IPS-20b (cell line): ENCODE results near the gene OR10AD1.
"Not testable (repeated sequence)": the region's sequence is repeated elsewhere in the genome, so short reads cannot be mapped to it uniquely, and the experiment has no call there.

ENCODE experiments used
- H3K27ac ChIP-seq: one replicate; pipeline ENCODE4 v1.5.1; 2013; ENCODE audit warnings: low read length
- H3K27me3 ChIP-seq: 2 replicates; pipeline ENCODE4 v1.6.1; 2013; ENCODE audit warnings: mild to moderate bottlenecking, low read length, inconsistent platforms; ENCODE audit not compliant: insufficient read depth
- H3K36me3 ChIP-seq: 2 replicates; pipeline ENCODE4 v1.6.1; 2013; ENCODE audit warnings: low read depth, mild to moderate bottlenecking, inconsistent platforms, low read length, moderate library complexity; ENCODE audit not compliant: insufficient read depth
- H3K4me1 ChIP-seq: 2 replicates; pipeline ENCODE4 v1.6.1; 2013; ENCODE audit warnings: mild to moderate bottlenecking, control low read depth, inconsistent platforms, low read length, moderate library complexity; ENCODE audit not compliant: insufficient read depth
- H3K4me3 ChIP-seq: 2 replicates; pipeline ENCODE4 v1.5.1; 2013; ENCODE audit warnings: mild to moderate bottlenecking, low read length, inconsistent platforms
- H3K9ac ChIP-seq: 2 replicates; pipeline ENCODE4 v1.6.1; 2013; ENCODE audit warnings: low read depth, mild to moderate bottlenecking, inconsistent platforms, low read length, moderate library complexity
- H3K9me3 ChIP-seq: 2 replicates; pipeline ENCODE4 v1.6.1; 2013; ENCODE audit warnings: mild to moderate bottlenecking, low read depth, low read length, inconsistent platforms; ENCODE audit not compliant: insufficient read depth

The OR10AD1 gene

DNA sequence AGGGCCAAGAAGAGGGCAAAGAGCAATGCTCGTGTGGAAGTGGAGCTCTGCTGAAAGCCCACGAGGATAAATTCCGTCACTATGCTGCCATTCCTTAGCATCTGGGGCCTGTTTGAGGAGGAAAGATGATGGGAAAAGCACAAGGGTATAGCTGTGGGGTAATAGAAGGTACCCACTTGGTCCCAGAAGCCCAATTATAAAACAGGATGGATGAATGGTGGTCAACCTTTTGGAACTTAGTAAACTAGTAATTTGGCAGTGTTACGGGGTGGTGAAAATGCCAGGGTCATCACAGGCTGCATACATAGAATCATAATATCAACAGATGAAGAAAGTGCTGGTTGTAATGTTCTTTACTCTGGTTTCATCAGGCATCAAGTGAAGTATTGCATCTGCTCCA is at the start of gene OR10AD1:
TSS of gene OR10AD1 (minus strand) at position 101 of the 400 bp plus-strand sequence. CDS start at position 101, 0 bp downstream.
- peaks cover 32% of the 10 kb centered on the region for H3K9me3 ChIP-seq
- no peak within 1 kb of the TSS for H3K9ac ChIP-seq
- no peaks in the 10 kb centered on the region for H3K36me3 ChIP-seq
- peaks cover 70% of the 10 kb centered on the region for H3K27me3 ChIP-seq
- H3K27ac ChIP-seq = no peak within 1 kb of the TSS
- H3K4me3 ChIP-seq = no peak within 1 kb of the TSS
- no peaks in the 10 kb centered on the region for H3K4me1 ChIP-seq

GRCh38 chr12:48247181-48247966 is 44.3 kb upstream of the OR10AD1 start:
- no peaks in the 10 kb centered on the region for H3K4me1 ChIP-seq
- peaks cover 3% of the 10 kb centered on the region; the same call in 1 of the 2 replicates for H3K9me3 ChIP-seq
- peaks cover 4% of the 10 kb centered on the region; the same call in 1 of the 2 replicates for H3K27me3 ChIP-seq
- H3K36me3 ChIP-seq = no peaks in the 10 kb centered on the region
- no peak overlapping the region for H3K4me3 ChIP-seq
- H3K27ac ChIP-seq = no peak overlapping the region
- H3K9ac ChIP-seq = no peak overlapping the region

GRCh38 chr12:48237162-48237561 is 34.1 kb upstream of the OR10AD1 start:
- Histone ChIP-seq H3K27ac (no peak overlapping the region), H3K9ac (no peak overlapping the region), H3K4me1 (0 out of 2 replicates have a peak, but pooled peaks cover 4% of the 10 kb centered on the region), H3K9me3 (peaks cover 10% of the 10 kb centered on the region; the same call in 1 of the 2 replicates), H3K36me3 (no peaks in the 10 kb centered on the region), H3K27me3 (no peaks in the 10 kb centered on the region), H3K4me3 (no peak overlapping the region)

DNA sequence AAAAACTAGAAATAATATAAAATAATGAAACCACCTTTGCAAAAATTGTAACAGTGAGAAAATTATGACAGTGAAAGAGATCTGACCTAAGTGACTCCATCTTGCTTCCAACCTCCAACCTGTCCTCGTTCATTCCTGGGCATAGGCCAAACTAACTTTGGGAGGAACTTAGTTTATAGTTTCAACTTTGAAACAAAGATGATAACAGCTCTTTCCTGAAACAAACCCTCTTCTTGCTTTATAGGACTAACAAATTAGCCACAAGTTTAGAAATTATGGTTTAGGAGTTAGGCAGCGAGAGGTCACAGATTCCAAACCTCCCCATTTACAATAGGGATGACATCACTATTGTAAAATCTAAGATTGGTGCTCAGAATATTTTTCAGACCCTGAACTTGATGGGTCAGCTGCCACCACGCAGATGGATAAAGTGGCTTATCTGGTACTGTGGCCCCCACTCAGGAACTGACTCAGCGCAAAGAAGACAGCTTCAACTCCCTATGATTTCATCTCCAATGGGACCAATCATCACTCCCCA is 32.8 kb upstream of the OR10AD1 start:
- H3K27ac ChIP-seq = no peak overlapping the region
- no peak overlapping the region for H3K9ac ChIP-seq
- no peak overlapping the region for H3K4me3 ChIP-seq
- no peaks in the 10 kb centered on the region for H3K27me3 ChIP-seq
- peaks cover 6% of the 10 kb centered on the region; the same call in 1 of the 2 replicates for H3K9me3 ChIP-seq
- 0 out of 2 replicates have a peak, but pooled peaks cover 4% of the 10 kb centered on the region for H3K4me1 ChIP-seq
- no peaks in the 10 kb centered on the region for H3K36me3 ChIP-seq

GRCh38 chr12:48231169-48231958 is 28.3 kb upstream of the OR10AD1 start:
- peaks cover 12% of the 10 kb centered on the region; the same call in 1 of the 2 replicates for H3K9me3 ChIP-seq
- H3K9ac ChIP-seq, H3K27me3 ChIP-seq, H3K36me3 ChIP-seq, H3K27ac ChIP-seq, H3K4me1 ChIP-seq, H3K4me3 ChIP-seq: not testable (repeated sequence)

GRCh38 chr12:48224533-48224932 is 21.4 kb upstream of the OR10AD1 start:
- H3K27ac ChIP-seq, H3K4me1 ChIP-seq, H3K9ac ChIP-seq, H3K27me3 ChIP-seq, H3K36me3 ChIP-seq, H3K4me3 ChIP-seq, H3K9me3 ChIP-seq: not testable (repeated sequence)

DNA sequence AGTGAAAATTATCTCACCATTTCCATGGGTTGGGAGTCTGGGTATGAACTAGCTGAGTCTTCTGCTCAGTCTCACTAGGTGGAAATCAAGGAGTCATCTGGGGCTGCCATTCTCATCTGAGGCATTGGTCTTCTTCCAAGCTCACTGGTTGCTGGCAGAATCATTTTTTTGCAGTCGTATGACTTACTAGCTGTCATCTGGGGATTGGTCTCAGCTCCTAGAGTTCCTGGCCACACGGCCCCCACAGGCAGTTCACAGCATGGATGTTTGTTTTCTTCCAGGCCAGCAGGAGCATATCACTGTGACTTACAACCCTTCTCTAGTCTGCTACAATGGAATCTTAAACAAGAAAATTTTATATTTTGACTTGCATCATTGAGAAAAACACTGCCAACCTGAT is 18.6 kb upstream of the OR10AD1 start:
- H3K9ac ChIP-seq = no peak overlapping the region
- no peaks in the 10 kb centered on the region for H3K4me1 ChIP-seq
- no peaks in the 10 kb centered on the region; the same call in 1 of the 2 replicates for H3K27me3 ChIP-seq
- H3K9me3 ChIP-seq = no peaks in the 10 kb centered on the region
- H3K27ac ChIP-seq = no peak overlapping the region
- no peak overlapping the region for H3K4me3 ChIP-seq
- no peaks in the 10 kb centered on the region for H3K36me3 ChIP-seq

GRCh38 chr12:48220701-48221100 is 17.6 kb upstream of the OR10AD1 start:
- no peaks in the 10 kb centered on the region for H3K4me1 ChIP-seq
- no peak overlapping the region for H3K27ac ChIP-seq
- H3K36me3 ChIP-seq = no peaks in the 10 kb centered on the region
- no peaks in the 10 kb centered on the region for H3K9me3 ChIP-seq
- H3K4me3 ChIP-seq = no peak overlapping the region
- no peak overlapping the region for H3K9ac ChIP-seq
- no peaks in the 10 kb centered on the region; the same call in 1 of the 2 replicates for H3K27me3 ChIP-seq

GRCh38 chr12:48219631-48220030 is 16.5 kb upstream of the OR10AD1 start:
- H3K36me3 ChIP-seq = no peaks in the 10 kb centered on the region
- no peaks in the 10 kb centered on the region for H3K4me1 ChIP-seq
- peaks cover 2% of the 10 kb centered on the region; the same call in 1 of the 2 replicates for H3K27me3 ChIP-seq
- no peak overlapping the region for H3K4me3 ChIP-seq
- no peaks in the 10 kb centered on the region for H3K9me3 ChIP-seq
- H3K9ac ChIP-seq = no peak overlapping the region
- no peak overlapping the region for H3K27ac ChIP-seq

- Histone ChIP-seq H3K36me3 (no peaks in the 10 kb centered on the region), H3K27me3 (peaks cover 28% of the 10 kb centered on the region; the same call in 1 of the 2 replicates), H3K27ac (no peak overlapping the region), H3K4me1 (no peaks in the 10 kb centered on the region), H3K4me3 (no peak overlapping the region), H3K9me3 (no peaks in the 10 kb centered on the region), H3K9ac (no peak overlapping the region; the same call in 1 of the 2 replicates)
Observed at GRCh38 chr12:48216785-48217184, 13.7 kb upstream of the OR10AD1 start.

DNA sequence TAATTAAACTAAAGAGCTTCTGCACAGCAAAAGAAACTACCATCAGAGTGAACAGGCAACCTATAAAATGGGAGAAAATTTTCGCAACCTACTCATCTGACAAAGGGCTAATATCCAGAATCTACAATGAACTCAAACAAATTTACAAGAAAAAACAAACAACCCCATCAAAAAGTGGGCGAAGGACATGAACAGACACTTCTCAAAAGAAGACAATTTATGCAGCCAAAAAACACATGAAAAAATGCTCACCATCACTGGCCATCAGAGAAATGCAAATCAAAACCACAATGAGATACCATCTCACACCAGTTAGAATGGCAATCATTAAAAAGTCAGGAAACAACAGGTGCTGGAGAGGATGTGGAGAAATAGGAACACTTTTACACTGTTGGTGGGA is 6.4 kb upstream of the OR10AD1 start:
- not testable (repeated sequence) for H3K4me3 ChIP-seq, H3K9ac ChIP-seq

More for the DNA sequence above, 6.4 kb upstream of the OR10AD1 start:
- H3K4me1 ChIP-seq, H3K27ac ChIP-seq, H3K36me3 ChIP-seq: not testable (repeated sequence)
- Histone ChIP-seq H3K27me3 (peaks cover 36% of the 10 kb centered on the region; the same call in 1 of the 2 replicates), H3K9me3 (peaks cover 37% of the 10 kb centered on the region)
